CD14-positive monocyte (primary cell): ENCODE data around the gene SAP130. TPM values are rescaled to one million over a fixed set of nuclear protein-coding genes. Genes with fewer than 3 reads are reported as not detected.

Experiments used
- DNase-seq, 3 donors: peaks; one replicate each; pipeline ENCODE4 v3.0.0-alpha.2; 2011 to 2022
- H2AFZ ChIP-seq: 2 replicates; pipeline ENCODE4 v1.6.0; 2012; ENCODE audit warnings: mild to moderate bottlenecking, low read depth, low read length, inconsistent platforms; ENCODE audit not compliant: insufficient read depth, poor library complexity, severe bottlenecking
- H3K27ac ChIP-seq, 2 donors: 1 replicate in 1 of 2; 2 replicates in 1 of 2; pipeline ENCODE4 v1.5.1; 2012 to 2013; ENCODE audit warnings: low read length in 2 of 2, control low read depth in 1 of 2, inconsistent platforms in 1 of 2, low read depth in 1 of 2, mild to moderate bottlenecking in 1 of 2
- H3K27me3 ChIP-seq, 2 donors: one replicate each; pipeline versions ENCODE4 v1.6.0 to v1.6.1; 2011 to 2013; ENCODE audit warnings: low read length in 2 of 2; ENCODE audit not compliant: control insufficient read depth in 2 of 2, insufficient read depth in 2 of 2
- H3K36me3 ChIP-seq, 2 donors: replicated peaks in 1 of 2; 1 replicate in 1 of 2; 2 replicates in 1 of 2; pipeline versions ENCODE4 v1.5.1 to v1.6.1; 2012 to 2013; ENCODE audit warnings: low read length in 2 of 2, control low read depth in 1 of 2, inconsistent platforms in 1 of 2, mild to moderate bottlenecking in 1 of 2; ENCODE audit not compliant: insufficient read depth in 2 of 2, control insufficient read depth in 1 of 2
- H3K4me1 ChIP-seq, 2 donors: 1 replicate in 1 of 2; 2 replicates in 1 of 2; pipeline versions ENCODE4 v1.5.1 to v1.6.1; 2012 to 2013; ENCODE audit warnings: low read length in 2 of 2, control low read depth in 1 of 2, inconsistent platforms in 1 of 2, mild to moderate bottlenecking in 1 of 2, moderate library complexity in 1 of 2; ENCODE audit not compliant: insufficient read depth in 2 of 2, control insufficient read depth in 1 of 2
- H3K4me2 ChIP-seq: replicated peaks from 2 replicates; pipeline ENCODE3; 2012; ENCODE audit warnings: low read length, moderate library complexity, mild to moderate bottlenecking; ENCODE audit not compliant: poor library complexity, severe bottlenecking; ENCODE audit errors: extremely low read depth
- H3K4me3 ChIP-seq, 3 experiments: fragments of 200-600 bp in 1 of 3; sonication (generic) in 1 of 3; replicated peaks in 1 of 3; 1 replicate in 2 of 3; 2 replicates in 1 of 3; pipeline ENCODE4 v1.5.1; 2011 to 2013; ENCODE audit warnings: low read length in 3 of 3, mild to moderate bottlenecking in 3 of 3, control low read depth in 2 of 3, low read depth in 2 of 3, inconsistent platforms in 1 of 3, moderate library complexity in 1 of 3
- H3K79me2 ChIP-seq: 2 replicates; pipeline ENCODE4 v1.6.0; 2012; ENCODE audit warnings: mild to moderate bottlenecking, control low read depth, inconsistent platforms, low read length, moderate library complexity; ENCODE audit not compliant: insufficient read depth
- H3K9ac ChIP-seq: 2 replicates; pipeline ENCODE4 v1.6.0; 2017; ENCODE audit warnings: low read length, mild to moderate bottlenecking; ENCODE audit not compliant: insufficient read depth, poor library complexity, severe bottlenecking
- H3K9me3 ChIP-seq, 2 donors: replicated peaks in 1 of 2; 1 replicate in 1 of 2; 2 replicates in 1 of 2; pipeline versions ENCODE4 v1.5.1 to v1.6.1; 2012 to 2013; ENCODE audit warnings: low read length in 2 of 2, control low read depth in 1 of 2; ENCODE audit not compliant: control insufficient read depth in 1 of 2, insufficient read depth in 1 of 2
- H4K20me1 ChIP-seq: 2 replicates; pipeline ENCODE4 v1.6.0; 2012; ENCODE audit warnings: mild to moderate bottlenecking, low read length, control low read depth, moderate library complexity; ENCODE audit not compliant: insufficient read depth
- H3K27ac Mint-ChIP-seq, 7 donors: one replicate each; pipeline ENCODE4 v1.8.0; 2020; ENCODE audit warnings: mild to moderate bottlenecking in 7 of 7, mixed read lengths in 7 of 7, moderate library complexity in 6 of 7, inconsistent platforms in 2 of 7
- H3K27me3 Mint-ChIP-seq, 3 donors: one replicate each; pipeline ENCODE4 v1.8.0; 2021 to 2022; ENCODE audit warnings: low read depth in 3 of 3, mild to moderate bottlenecking in 3 of 3, mixed read lengths in 3 of 3, moderate library complexity in 3 of 3, inconsistent platforms in 1 of 3
- H3K36me3 Mint-ChIP-seq, 2 donors: one replicate each; pipeline ENCODE4 v1.8.0; 2020; ENCODE audit warnings: mixed read lengths in 2 of 2, inconsistent platforms in 1 of 2, mild to moderate bottlenecking in 1 of 2
- H3K4me1 Mint-ChIP-seq: one replicate; pipeline ENCODE4 v1.8.0; 2020; ENCODE audit warnings: mild to moderate bottlenecking, mixed read lengths
- H3K4me3 Mint-ChIP-seq, 2 donors: one replicate each; pipeline ENCODE4 v1.8.0; 2020; ENCODE audit warnings: mild to moderate bottlenecking in 2 of 2, mixed read lengths in 2 of 2, moderate library complexity in 1 of 2
- H3K9me3 Mint-ChIP-seq, 7 donors: one replicate each; pipeline ENCODE4 v1.8.0; 2020 to 2022; ENCODE audit warnings: mixed read lengths in 7 of 7, mild to moderate bottlenecking in 6 of 7, moderate library complexity in 6 of 7, inconsistent platforms in 2 of 7
- CTCF ChIP-seq: fragments of 200-600 bp; IDR thresholded peaks from one replicate; pipeline ENCODE4 v1.8.0; 2022; ENCODE audit warnings: antibody characterized with exemption, mild to moderate bottlenecking
- WGBS: methylation state at CpG from one replicate; pipeline ENCODE4 v1.1.5; 2013; ENCODE audit warnings: missing lambda C conversion rate; ENCODE audit not compliant: insufficient coverage; 5-methylcytosine and 5-hydroxymethylcytosine counted together
- intact Hi-C, 2 donors: fragments of 100-400 bp; cut with micrococcal nuclease; formaldehyde crosslinking; loops; one replicate each; pipeline versions ENCODE4 v1.15.0 to v1.15.1; 2023
- polyA plus RNA-seq, 3 donors: library from polyadenylated mRNA; depleted of rRNA in 1 of 3; unstranded in 2 of 3; stranded (reverse) in 1 of 3; fragments of 300-500 nt in 2 of 3; fragments of >200 nt in 1 of 3; fragmentation: Illumina TruSeq in 2 of 3; gene quantifications; 1 replicate in 2 of 3; 2 replicates in 1 of 3; pipeline ENCODE4 v1.2.3, GENCODE V29; 2012 to 2021

The SAP130 gene
- polyA plus RNA-seq, 3 donors = 2.8 to 16.4 (median 6.4) TPM

GRCh38 chr2:127911737-127912136, 116.1 kb downstream of the SAP130 start:
- TF ChIP-seq CTCF = no peak
- H3K36me3 ChIP-seq = no peaks in the 10 kb centered on the region
- no peaks in the 10 kb centered on the region for H3K27me3 ChIP-seq
- no peak overlapping the region for H3K4me3 ChIP-seq
- H3K4me1 ChIP-seq = peaks cover 5 to 7% of the 10 kb centered on the region in 2 donors
- H3K27me3 Mint-ChIP-seq = peaks cover 2 to 8% (median 5%) of the 10 kb centered on the region in 3 donors
- no peaks in the 10 kb centered on the region for H4K20me1 ChIP-seq
- H3K4me1 Mint-ChIP-seq = peaks cover 7% of the 10 kb centered on the region
- H3K9me3 Mint-ChIP-seq = no peaks in the 10 kb centered on the region
- H3K9ac ChIP-seq = no peak overlapping the region
- H3K27ac Mint-ChIP-seq = peak overlapping the region in 1 of 7 donors; percentile 10
- peak overlapping the region; percentile 43 for H3K4me2 ChIP-seq
- no peak overlapping the region for H2AFZ ChIP-seq
- no peak overlapping the region for H3K27ac ChIP-seq
- intact Hi-C loops = no loop called here
- H3K36me3 Mint-ChIP-seq = no peaks in the 10 kb centered on the region
- peak overlapping the region in 1 of 2 donors; percentile 30 for H3K4me3 Mint-ChIP-seq
- no peaks in the 10 kb centered on the region for H3K79me2 ChIP-seq
- DNase-seq = no peak
- no CpG with 5 or more reads among the region's 2 CpGs for WGBS
- H3K9me3 ChIP-seq = no peaks in the 10 kb centered on the region

- intact Hi-C loops = no loop called here
- no peaks in the 10 kb centered on the region for H3K36me3 ChIP-seq
- no peak overlapping the region for H3K9ac ChIP-seq
- no peaks in the 10 kb centered on the region for H3K9me3 ChIP-seq
- no peak overlapping the region for H2AFZ ChIP-seq
- H3K27me3 ChIP-seq = no peaks in the 10 kb centered on the region
- no peak overlapping the region for H3K4me3 Mint-ChIP-seq
- H3K4me3 ChIP-seq = no peak overlapping the region
- H3K36me3 Mint-ChIP-seq = no peaks in the 10 kb centered on the region
- peaks cover 5 to 7% of the 10 kb centered on the region in 2 donors for H3K4me1 ChIP-seq
- no peak for TF ChIP-seq CTCF
- no peak overlapping the region for H3K27ac Mint-ChIP-seq
- H3K4me1 Mint-ChIP-seq = peaks cover 7% of the 10 kb centered on the region
- no peaks in the 10 kb centered on the region for H4K20me1 ChIP-seq
- H3K9me3 Mint-ChIP-seq = no peaks in the 10 kb centered on the region
- H3K79me2 ChIP-seq = no peaks in the 10 kb centered on the region
- DNase-seq = no peak
- 100% methylated on average over 2 of the region's 3 CpGs for WGBS
- peaks cover 2 to 11% (median 10%) of the 10 kb centered on the region in 3 donors for H3K27me3 Mint-ChIP-seq
- no peak overlapping the region for H3K27ac ChIP-seq
- H3K4me2 ChIP-seq = no peak overlapping the region
These were observed 117.4 kb downstream of the SAP130 start for GRCh38 chr2:127910415-127910814.
